HG03064 (cell line): ENCODE measurements around the gene SH3D19.
"Not testable (repeated sequence)": the region's sequence is repeated elsewhere in the genome, so short reads cannot be mapped to it uniquely, and the experiment has no call there.

Experiments used
- ATAC-seq: cut with Tn5 transposase; IDR thresholded peaks from one replicate; pipeline ENCODE4 v1.9.1; 2021; ENCODE audit warnings: low read depth; ENCODE audit not compliant: unreplicated experiment

SH3D19 gene

DNA sequence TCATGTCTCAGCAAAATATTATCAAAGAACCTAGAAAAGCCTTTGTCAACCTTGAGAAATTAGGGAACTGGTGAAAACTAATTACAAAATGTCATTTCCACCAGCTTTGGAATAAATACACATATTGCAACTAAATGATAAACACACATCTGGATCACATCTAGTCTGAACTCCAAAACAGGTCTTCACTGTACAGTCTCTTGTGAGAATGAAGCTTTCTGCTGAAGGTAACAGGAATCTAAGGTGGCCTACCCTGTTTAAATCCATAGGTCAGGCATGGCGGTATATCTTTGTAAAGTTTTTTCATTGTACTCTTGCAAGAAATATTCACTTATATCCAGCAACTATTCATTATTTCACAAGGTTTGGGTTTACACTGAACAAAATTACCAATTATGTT is 1.7 kb downstream of the SH3D19 start:
- ATAC-seq, result no peak

DNA sequence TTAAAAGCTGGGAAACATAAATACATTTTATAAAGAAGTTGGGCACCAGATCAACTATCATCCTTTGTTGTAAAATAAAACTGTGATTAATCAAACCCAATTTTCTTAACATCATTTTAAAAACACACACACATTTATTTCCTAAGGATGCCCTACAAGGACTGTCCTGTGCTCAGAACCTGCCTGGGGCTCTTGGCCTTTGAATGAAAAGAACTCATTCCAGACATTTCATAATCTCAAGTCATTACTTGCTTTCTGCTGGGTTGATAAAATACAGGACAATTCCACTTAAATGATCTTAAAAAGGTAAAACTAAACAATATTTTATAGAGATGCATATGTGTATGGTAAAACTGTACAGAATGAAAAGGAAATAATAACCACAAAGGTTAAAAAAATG is 2.8 kb downstream of the SH3D19 start:
- no peak for ATAC-seq

DNA sequence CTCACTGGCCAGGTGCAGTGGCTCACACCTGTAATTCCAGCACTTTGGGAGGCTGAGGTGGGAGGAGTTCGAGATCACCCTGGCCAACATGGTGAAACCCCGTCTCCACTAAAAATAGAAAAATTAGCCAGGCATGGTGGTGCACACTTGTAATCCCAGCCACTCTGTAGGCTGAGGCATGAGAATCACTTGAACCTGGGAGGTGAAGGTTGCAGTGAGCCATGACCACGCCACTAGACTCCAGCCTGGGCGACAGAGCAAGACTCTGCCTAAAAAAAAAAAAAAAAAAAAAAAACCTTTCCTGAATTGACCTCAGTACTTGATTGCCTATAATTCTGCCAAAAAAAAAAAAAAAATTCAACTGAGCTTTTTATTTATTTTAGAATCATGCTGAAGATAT is 3.2 kb downstream of the SH3D19 start:
- not testable (repeated sequence) for ATAC-seq

DNA sequence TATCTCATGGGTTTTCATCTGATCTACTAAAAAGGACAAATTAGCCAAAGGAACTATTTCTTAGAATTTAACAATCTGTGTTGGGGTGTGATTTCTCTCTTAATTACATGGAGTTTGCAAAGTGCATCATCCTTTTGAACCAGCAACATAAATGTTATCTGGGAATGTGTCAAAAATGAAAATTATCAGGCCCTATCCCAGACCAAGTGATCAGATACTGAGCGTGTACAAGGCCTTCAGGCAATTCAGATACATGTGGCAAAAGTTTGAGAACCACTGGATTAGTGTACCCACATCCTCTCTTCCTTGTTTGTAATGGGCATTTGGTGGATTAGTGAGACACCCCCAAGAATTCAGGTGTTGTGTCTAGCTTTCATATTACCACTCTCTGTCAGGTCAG is 3.8 kb downstream of the SH3D19 start:
- ATAC-seq, result no peak

DNA sequence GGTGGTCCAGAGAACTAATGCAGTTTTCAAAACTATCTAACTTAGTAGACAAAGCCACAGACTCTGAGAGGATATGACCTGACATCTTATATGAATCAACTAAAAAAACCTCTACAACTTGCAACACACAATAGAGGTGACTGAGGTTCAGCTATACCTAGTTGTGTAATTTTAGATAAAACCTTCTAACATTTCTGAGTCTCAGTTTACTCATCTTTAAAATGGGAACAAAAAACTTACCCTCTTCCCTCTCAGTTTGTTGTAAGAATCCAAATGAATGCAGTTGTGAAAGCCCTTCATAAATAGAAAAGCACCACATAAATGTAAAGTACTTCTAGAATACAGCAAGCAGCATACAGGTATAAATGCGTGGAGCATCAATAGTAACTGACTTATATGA is 5.9 kb downstream of the SH3D19 start:
- ATAC-seq, result no peak

DNA sequence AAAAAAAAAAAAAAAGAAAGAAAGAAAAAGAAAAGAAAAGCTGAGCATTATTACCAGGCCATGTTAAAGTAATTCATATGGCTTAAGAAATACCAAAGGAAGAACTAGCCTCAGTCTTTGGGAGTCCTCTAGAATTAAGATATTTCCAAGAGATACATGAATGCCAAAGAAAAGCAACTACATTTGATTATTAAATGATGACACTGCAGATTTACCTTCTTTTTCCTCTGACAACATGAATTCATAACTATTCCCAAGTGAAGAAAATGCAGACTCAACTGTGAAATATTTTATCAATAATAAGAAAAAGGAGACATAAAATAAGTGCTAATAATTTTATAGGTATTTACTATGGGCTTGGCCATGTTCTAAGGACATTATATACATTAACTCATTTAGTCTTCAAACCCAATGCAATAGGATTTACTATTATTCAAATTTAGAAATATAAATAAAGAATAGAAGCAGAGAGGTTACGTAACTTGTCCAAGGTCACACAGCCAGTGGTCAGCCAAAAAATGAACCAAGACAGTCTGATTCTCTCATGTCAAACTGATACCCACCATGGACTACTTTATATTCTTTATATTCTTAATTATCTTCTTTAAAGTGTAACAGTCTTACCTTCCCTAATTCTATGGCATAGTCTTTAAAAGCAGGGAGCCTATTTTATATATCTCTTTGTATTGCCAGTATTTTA is 6.9 kb downstream of the SH3D19 start:
- ATAC-seq, result no peak

DNA sequence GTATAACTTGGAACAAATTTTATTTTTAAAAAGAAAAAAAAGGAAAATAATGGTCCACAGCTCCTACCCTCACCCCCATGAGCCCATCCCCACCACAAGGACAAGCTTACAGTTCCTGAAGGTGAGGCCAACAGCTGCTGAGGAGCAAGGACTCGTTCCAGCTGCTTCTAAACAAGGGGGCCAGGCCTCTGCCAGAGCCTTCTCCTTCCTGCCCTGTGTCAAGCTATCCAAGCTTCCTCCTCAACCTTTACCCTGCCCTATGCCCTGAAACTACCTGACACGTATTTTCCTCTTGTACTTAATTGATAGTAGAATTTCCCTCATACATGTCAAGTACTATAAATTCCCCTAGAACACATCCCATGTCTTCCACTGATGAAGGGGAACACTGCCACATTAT is 8.8 kb downstream of the SH3D19 start:
- no peak for ATAC-seq

DNA sequence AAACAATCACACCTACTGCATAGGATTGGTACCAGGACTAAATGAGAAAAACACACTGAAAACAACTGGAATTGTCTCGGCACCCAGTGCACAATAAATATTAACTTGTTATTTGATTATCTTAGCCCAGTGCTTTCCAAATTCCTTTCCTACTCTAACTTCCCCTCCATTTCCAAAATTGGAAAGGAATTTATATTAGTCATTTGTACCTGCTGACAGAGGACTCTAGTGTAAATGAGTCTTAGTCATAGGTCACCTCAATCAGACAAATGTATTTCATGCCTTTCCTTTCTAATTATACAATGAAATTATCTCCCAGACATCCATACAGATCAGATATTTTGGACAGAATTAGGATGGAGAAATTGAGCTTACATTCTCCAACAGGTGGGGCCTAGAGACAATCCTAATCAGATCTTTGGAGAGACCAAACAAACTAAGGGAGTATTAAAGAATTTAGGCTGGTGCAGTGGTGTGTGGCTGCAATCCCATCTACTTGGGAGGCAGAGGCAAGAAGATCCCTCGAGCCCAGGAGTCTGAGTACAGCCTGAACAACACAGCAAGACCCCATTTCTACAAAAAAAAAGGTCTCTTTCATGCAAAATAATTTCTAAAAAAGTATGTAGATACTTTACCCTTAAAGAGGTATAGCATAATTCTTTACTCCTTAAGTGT is 10.1 kb downstream of the SH3D19 start:
- ATAC-seq, result no peak

DNA sequence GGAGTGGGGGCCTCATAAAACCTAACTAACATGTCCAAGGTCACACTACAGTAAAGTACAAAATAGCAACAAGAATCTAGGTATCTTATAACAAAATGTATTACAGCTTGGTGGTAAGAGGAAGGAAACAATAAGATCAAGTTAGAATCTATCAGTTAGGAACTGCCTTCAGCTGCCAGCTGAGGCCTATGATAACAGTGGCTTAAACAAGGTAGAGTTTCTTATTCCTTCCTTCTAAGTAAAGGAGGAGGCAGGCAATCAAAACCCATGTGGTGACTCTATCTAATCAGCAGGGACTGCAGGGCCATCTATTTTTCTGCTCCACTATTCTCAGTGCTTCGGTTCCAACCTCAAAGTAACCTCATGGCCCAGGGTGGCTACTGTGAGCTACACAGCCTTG is 10.9 kb downstream of the SH3D19 start:
- no peak for ATAC-seq

DNA sequence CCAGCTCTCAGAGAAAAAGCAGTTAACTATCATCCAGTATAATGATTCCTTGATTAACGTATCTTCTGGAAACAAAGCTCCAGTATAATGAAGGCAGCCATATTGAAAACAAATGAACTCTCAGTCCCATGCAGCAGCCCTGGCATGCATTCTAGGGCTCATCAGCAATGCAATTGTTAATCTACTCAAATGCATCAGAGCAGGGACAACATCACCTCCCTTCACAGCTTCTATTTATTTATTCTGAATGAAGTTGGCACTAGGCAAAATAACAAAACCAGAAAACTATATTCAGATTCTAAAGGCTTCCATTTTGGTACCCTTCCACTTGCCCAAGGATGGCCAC is 11.4 kb downstream of the SH3D19 start:
- no peak for ATAC-seq

DNA sequence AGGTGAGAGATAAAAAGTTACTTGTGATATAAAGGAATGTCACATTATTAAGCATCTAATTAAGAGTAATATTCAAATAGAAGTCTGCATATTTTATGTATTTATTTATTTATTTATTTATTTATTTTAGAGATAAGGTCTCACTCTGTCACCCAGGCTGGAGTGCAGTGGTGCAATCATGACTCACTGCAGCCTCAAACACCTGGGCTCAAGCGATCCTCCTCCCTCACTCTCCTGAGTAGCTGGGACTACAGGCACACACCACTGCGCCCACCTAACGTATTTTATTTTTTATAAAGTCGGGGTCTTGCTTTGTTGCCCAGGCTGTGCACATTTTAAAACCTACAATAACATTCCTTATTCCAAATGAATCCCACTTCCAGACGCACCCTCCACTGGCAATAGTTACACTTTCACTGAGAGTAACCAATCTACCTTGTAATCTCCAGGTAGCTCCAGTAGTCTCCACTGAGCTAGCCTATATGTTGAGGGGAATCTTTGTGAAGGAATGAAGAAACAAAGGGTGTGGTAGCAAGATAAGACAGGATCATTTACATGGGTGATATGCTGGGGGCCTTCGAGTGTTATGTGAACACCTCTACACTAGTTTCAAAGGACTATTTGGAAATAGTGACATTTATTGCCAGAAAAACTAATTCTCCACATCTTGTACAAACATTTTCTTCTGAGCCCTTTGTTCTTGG is 11.9 kb downstream of the SH3D19 start:
- no peak for ATAC-seq

DNA sequence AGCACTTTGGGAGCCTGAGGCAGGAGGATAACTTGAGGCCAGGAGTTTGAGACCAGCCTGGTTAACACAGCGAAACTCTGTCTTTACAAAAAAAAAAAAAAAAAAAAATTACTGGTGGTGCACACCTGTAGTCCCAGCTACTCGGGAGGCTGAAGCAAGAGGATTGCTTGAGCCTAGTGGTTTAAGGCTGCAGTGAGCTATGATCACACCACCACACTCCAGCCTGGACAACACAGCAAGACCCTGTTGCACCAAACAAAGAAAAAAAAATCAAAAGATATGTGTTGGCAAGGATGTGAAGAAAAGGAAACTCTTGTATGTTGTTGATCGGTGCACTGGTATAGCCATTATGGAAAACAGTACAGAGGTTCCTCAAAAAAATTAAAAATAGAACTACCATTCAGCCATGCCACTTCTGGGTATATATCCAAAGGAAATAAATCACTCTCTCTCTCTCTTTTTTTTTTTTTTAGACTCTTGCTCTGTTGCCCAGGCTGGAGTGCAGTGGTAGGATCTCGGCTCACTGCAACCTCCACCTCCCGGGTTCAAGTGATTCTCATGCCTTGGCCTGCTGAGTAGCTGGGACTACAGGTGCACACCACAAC is 15.2 kb downstream of the SH3D19 start:
- ATAC-seq, result no peak

DNA sequence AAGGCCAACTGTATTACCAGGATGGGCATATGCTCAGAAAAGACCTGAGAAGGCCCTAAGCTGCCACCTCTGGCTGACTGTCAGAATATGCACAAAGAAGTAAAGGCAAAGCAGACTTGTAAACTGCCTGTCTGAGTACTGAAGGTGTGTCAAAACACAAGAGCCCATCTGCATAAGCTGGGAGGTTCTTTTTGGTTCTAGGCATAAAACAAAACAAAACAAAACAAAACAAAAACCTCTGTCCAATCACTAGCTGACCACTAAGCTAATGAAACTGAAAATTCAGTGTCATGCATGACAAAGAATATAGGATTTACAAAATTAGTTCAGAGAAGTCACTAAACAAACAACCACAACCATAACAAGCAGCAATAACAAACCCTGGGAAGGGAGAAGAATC is 20.6 kb downstream of the SH3D19 start:
- ATAC-seq, result no peak

DNA sequence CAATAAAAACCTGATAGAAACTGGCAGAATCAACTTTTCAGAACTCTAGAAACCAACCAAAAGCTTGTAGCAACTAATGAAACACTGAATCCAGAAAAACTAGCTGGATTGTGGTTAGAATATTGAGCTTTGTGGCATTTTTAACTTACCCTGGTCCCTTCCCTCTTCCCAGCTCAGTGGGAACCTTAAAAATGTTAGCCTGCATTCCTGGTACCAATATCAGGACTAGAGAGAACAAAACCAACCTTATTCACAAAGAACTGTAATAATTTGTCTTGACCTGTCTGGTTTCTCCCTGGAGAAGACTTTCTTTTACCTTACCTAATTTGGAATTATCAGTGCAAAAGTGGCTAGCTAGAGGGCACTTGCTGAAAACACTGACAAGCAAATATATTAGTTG is 21.2 kb downstream of the SH3D19 start:
- ATAC-seq, result no peak

DNA sequence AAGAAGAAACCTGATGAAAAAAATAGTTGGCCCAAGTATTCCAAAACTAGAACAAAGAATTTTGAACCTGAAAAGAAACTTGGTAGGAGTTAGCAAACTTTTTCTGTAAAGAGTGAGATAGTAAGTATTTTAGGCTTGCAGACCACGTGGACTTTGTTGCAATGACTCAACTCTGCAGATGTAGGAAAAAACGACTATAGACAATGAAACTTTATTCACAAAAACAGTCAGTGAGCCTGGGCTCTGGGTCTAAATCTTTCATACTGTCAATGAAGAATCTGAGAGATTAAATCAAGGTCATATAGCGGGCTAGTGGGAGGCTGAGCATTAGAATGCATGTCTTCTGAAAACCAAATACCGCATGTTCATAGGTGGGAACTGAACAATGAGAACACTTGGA is 23.0 kb downstream of the SH3D19 start:
- ATAC-seq, result no peak

DNA sequence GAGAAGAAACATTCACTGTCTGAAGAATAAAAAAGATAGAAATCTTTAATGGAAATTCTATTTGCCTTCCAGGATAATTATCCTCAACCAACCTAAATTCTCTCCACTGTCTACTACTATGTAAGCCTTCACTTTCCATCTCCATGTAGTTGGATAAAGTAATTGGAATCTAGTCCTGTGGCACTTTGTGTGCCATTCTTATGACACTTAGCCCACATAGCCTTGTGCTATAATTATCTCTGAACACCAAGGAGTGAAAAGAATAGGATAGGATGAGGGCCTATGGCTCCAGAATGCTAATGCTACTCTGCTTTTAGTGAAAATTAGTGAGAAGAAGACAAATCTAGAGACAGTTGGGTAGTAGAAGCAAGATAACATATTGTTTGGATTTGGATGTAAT is 28.2 kb downstream of the SH3D19 start:
- no peak for ATAC-seq

DNA sequence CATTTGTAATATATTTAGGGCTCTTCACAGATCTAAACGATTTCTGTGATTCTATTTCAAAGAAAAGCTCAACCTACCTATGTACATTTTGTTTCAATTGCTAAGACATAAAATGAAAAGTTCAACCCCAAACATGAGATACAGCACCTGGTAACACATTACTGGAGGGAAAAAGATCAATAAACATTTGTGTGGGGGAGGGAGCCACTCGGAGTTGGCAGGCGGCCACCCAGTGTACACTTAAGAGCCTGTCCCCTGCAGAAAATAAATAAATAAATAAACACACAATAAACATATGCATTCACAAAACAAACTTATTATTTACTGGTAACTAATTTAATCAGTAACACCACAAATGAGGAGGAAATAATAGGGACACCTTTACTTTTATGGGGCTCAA is 29.2 kb downstream of the SH3D19 start:
- ATAC-seq, result no peak

DNA sequence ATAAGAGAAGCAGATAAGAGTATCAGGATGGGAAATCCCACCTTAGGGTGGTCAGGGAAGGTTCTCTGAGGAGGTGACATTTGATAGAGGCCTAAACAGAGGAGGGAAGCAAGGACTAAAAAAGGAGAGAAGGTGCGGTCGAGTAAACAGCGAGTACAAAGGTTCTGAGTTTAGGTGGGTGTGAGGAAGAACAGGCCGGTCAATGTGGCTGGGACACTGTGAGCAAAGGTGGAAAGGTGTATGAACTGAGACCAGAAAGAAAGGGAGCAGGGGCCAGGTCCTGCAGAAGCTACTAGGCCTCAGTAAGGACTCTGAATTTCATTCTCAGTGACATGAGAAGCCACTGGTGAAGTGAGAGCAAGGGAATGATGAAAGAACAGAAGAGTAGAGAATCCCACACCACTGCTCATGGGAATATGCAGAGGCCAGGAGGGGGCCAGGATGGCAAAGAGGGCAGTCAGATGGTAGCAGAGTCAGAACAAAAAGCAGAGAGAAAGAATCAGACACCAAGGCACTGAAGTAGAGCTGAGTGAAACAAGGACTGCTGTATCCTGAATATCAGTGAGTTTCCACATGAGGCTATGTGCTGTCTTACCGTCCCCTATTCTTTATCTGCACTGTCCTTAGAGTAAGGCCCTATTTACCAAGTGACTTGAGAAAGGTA is 30.4 kb downstream of the SH3D19 start:
- ATAC-seq, result no peak

DNA sequence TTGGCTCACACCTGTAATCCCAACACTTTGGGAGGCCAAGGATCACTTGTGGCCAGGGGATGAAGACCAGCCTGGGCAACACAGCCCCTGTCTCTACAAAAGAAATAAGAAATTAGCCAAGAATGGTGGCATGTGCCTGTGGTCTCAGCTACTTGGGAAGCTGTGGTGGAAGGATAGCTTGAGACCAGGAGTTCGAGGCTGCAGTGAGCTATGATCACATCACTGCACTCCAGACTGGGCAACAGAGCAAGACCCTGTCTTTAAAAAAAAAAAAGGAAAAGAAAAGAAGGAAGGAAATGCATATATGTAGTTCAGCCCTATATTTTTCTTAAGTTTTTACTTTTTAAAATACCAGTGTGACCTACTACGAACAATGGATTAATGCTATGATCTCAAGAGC is 33.4 kb downstream of the SH3D19 start:
- no peak for ATAC-seq

DNA sequence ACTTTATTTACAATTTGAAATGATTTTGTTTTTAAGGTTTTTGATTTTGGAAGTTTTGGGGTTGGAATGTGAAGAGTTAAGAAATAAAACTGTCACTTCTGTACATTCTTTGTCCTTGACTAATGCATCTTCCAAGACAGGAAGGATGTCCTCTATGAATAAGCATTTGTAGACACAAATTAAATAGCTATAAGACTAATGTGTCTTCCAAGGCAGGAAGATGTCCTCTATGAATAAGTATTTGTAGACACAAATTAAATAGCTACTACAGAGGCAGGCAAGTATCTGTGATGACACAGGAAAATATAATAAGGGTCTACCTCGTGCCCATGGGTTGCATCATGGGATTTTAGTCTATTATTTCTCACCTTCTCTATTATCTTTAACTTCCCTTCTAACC is 33.9 kb downstream of the SH3D19 start:
- ATAC-seq, result no peak

DNA sequence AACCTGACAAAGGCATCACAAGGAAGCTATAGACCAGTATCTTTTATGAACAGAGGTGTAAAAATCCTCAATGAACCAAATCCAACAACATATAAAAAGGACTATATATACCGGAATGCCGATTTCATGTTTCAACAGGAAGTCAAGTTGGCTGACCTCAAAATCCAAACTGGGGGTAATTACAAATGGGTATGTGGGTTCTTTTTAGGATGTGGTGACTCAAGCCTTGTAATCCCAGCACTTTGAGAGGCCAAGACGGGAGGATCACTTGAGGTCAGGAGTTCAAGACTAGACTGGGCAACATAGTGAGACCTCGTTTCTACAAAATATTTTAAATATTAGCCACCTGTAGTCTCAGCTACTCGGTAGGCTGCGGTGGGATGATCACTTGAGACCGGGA is 38.0 kb downstream of the SH3D19 start:
- ATAC-seq, result no peak
